Smooth muscle cell (in vitro differentiated cells): ENCODE data around the gene POU6F2. TPM values are rescaled to one million over a fixed set of nuclear protein-coding genes. Genes with fewer than 3 reads are reported as not detected.

Source experiments
- DNase-seq: peaks from one replicate; lab custom pipeline; 2025; ENCODE audit not compliant: unreplicated experiment; lab: John Stamatoyannopoulos, UW
- H2AFZ ChIP-seq: fragments of 200-600 bp; sonication (generic); 2 replicates; pipeline ENCODE4 v1.6.0; 2016; ENCODE audit warnings: antibody characterized with exemption, low read depth, mild to moderate bottlenecking
- H3F3A ChIP-seq: fragments of 200-600 bp; sonication (generic); 2 replicates; pipeline ENCODE4 v1.6.0; 2017; ENCODE audit warnings: antibody characterized with exemption, low read depth
- H3K27ac ChIP-seq: fragments of 200-600 bp; sonication (generic); 2 replicates; pipeline ENCODE4 v1.5.1; 2016; ENCODE audit warnings: low read depth, mild to moderate bottlenecking
- H3K27me3 ChIP-seq: fragments of 200-600 bp; sonication (generic); 2 replicates; pipeline ENCODE4 v1.6.1; 2016; ENCODE audit warnings: low read depth, mild to moderate bottlenecking
- H3K36me3 ChIP-seq: fragments of 200-600 bp; sonication (generic); 2 replicates; pipeline ENCODE4 v1.5.1; 2016; ENCODE audit warnings: low read depth
- H3K4me1 ChIP-seq: fragments of 200-600 bp; sonication (generic); 2 replicates; pipeline ENCODE4 v1.5.1; 2016; ENCODE audit warnings: low read depth
- H3K4me2 ChIP-seq: fragments of 200-600 bp; sonication (generic); 2 replicates; pipeline ENCODE4 v1.6.0; 2016; ENCODE audit warnings: mild to moderate bottlenecking
- H3K4me3 ChIP-seq: fragments of 200-600 bp; sonication (generic); 2 replicates; pipeline ENCODE4 v1.5.1; 2016; ENCODE audit warnings: mild to moderate bottlenecking
- H3K79me2 ChIP-seq: fragments of 200-600 bp; sonication (generic); 2 replicates; pipeline ENCODE4 v1.6.0; 2016; ENCODE audit warnings: low read depth, mild to moderate bottlenecking
- H3K9ac ChIP-seq: fragments of 200-600 bp; sonication (generic); 2 replicates; pipeline ENCODE4 v1.6.0; 2016; ENCODE audit warnings: low read depth
- H3K9me3 ChIP-seq: fragments of 200-600 bp; sonication (generic); replicated peaks from 2 replicates; pipeline ENCODE4 v1.5.1; 2016; ENCODE audit warnings: low read depth
- H4K20me1 ChIP-seq: fragments of 200-600 bp; sonication (generic); 2 replicates; pipeline ENCODE4 v1.6.0; 2016; ENCODE audit warnings: low read depth
- WGBS: methylation state at CpG from one replicate; pipeline ENCODE4 v1.1.7; 2016; ENCODE audit warnings: low lambda C conversion rate; 5-methylcytosine and 5-hydroxymethylcytosine counted together
- polyA plus RNA-seq: library from polyadenylated mRNA; unstranded; fragments of >200 nt; fragmentation: Nextera tagmentation; extraction: Ambion mirVana; gene quantifications from 2 replicates; pipeline ENCODE4 v1.2.1, GENCODE V29; 2016
- total RNA-seq: library from RNA; depleted of rRNA; stranded (reverse); fragments of >200 nt; gene quantifications from 2 replicates; pipeline ENCODE4 v1.2.3, GENCODE V29; 2014
- TF ChIP-seq, protein P1 (sequence below): fragments of 200-600 bp; sonication (generic); IDR thresholded peaks from 2 replicates; pipeline ENCODE4 v1.5.1; 2017; ENCODE audit warnings: borderline replicate concordance, mild to moderate bottlenecking, antibody characterized with exemption; ENCODE audit not compliant: insufficient read depth, poor library complexity, severe bottlenecking

Gene POU6F2
- total and polyA plus RNA-seq, 2 experiments from 2014 or later = 1.2 TPM

DNA sequence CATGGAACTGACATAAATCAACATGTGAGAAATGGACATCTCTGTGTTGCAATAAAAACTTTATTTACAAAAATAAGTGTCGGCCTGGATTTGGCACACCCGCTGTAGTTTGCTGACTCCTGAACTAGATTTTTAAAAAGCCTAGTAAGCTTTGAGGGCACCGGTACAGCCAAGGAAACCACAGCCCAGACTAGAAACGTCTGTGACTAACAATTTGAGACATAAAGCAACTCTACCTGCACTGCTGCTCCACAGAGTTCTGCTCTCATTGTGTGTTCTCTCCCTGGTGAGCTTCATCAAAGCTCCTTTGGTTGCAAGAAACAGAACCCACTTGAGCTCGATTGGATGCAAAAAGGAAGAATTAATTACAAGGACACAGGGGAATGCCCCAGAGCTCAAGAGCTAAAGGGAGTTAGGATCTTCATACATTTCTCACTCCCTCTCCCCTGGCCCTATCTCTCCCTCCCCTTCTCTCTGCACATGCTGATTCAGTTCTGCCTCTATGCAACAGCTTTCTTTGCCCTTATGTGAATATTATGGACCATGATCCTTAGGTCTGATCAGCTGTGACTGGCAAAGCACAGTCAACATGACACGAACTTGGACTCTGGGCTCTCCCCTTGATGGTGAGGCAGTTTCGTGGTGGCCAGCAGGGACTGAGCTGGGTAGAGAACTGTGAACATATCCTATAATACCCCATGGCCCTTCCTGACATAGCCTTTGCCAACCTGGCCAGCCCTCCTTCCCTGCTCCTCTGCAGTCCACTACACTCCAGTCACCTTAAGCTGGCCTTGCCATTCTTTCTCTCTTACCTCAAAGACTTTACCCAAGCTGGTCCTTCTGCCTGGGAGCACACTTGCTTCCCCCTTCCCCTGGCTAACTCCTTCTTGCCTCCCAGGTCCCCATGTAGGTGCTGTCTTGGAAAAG is 511.0 kb downstream of the POU6F2 start:
- Histone ChIP-seq H3K27ac (no peak overlapping the region), H3K27me3 (no peaks in the 10 kb centered on the region), H3K4me2 (no peak overlapping the region), H3K9me3 (no peaks in the 10 kb centered on the region), H3K4me1 (no peaks in the 10 kb centered on the region), H3K4me3 (no peak overlapping the region), H4K20me1 (no peaks in the 10 kb centered on the region), H3K9ac (no peak overlapping the region), H3K79me2 (no peaks in the 10 kb centered on the region), H3F3A (no peaks in the 10 kb centered on the region), H3K36me3 (no peaks in the 10 kb centered on the region), H2AFZ (no peak overlapping the region)
- TF ChIP-seq, protein P1, sequence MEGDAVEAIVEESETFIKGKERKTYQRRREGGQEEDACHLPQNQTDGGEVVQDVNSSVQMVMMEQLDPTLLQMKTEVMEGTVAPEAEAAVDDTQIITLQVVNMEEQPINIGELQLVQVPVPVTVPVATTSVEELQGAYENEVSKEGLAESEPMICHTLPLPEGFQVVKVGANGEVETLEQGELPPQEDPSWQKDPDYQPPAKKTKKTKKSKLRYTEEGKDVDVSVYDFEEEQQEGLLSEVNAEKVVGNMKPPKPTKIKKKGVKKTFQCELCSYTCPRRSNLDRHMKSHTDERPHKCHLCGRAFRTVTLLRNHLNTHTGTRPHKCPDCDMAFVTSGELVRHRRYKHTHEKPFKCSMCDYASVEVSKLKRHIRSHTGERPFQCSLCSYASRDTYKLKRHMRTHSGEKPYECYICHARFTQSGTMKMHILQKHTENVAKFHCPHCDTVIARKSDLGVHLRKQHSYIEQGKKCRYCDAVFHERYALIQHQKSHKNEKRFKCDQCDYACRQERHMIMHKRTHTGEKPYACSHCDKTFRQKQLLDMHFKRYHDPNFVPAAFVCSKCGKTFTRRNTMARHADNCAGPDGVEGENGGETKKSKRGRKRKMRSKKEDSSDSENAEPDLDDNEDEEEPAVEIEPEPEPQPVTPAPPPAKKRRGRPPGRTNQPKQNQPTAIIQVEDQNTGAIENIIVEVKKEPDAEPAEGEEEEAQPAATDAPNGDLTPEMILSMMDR = no peak
- DNase-seq = no peak
- WGBS = 73% methylated on average over 7 of the region's 7 CpGs

DNA sequence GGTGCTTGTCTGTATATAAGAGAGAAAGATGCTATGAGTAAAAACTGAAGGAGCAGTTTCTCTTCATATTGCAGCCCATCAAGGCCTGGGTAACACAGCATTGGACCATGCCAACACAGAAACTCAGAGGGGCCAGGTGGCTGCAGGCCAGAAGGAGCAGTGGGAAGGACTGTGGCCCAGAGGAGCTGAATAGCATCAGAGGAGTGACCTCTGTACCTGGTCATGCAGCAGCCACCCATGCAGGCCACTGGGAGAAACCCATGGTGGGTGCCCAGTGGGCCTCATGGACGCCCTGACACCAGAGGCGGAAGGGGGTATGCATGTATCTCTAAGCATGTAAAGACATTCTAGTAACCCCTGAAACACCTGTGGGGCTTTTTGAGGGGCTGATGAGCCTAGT is 512.6 kb downstream of the POU6F2 start:
- no peak for DNase-seq
- Histone ChIP-seq H2AFZ (no peak overlapping the region), H3F3A (no peaks in the 10 kb centered on the region), H3K4me2 (no peak overlapping the region), H3K9me3 (no peaks in the 10 kb centered on the region), H3K79me2 (no peaks in the 10 kb centered on the region), H3K27me3 (no peaks in the 10 kb centered on the region), H3K4me1 (no peaks in the 10 kb centered on the region), H3K27ac (no peak overlapping the region), H3K9ac (no peak overlapping the region), H3K36me3 (no peaks in the 10 kb centered on the region), H3K4me3 (no peak overlapping the region), H4K20me1 (no peaks in the 10 kb centered on the region)
- TF ChIP-seq, protein P1 = no peak
- WGBS = 94% methylated on average over 2 of the region's 2 CpGs

DNA sequence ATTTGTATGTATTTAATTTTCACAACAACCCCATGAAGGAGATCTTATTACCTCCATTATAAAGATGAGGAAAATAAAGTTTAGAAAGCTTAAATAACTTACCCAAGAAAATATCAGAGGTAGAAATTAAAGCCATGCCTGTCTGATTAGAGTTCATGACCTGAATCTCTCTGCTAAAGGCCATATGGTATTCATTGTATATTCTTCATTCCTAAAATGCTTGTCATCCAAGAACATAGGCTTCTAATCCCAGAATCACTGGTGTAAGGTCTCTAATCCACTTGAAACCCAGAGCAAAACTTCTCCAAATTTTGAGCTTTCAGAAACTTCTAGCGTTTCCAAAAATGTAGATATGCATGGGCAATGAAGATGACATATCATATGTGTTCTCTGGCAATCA is 516.2 kb downstream of the POU6F2 start:
- 53% methylated on average over 1 of the region's 1 CpG for WGBS
- Histone ChIP-seq H3K4me2 (no peak overlapping the region), H3K79me2 (no peaks in the 10 kb centered on the region), H3K36me3 (no peaks in the 10 kb centered on the region), H3K4me1 (no peaks in the 10 kb centered on the region), H3K27ac (no peak overlapping the region), H2AFZ (no peak overlapping the region), H3K4me3 (no peak overlapping the region), H3K9me3 (no peaks in the 10 kb centered on the region), H4K20me1 (no peaks in the 10 kb centered on the region), H3K27me3 (no peaks in the 10 kb centered on the region), H3F3A (no peaks in the 10 kb centered on the region), H3K9ac (no peak overlapping the region)
- TF ChIP-seq, protein P1 = no peak
- DNase-seq = no peak
